Measurements from ENCODE around the gene EEF1G.

EEF1G gene

GRCh38 chr11:62534779-62535545 lies 38.7 kb downstream of the EEF1G start:
- intact Hi-C loops (cut with DNase I) = no loop called here

GRCh38 chr11:62532096-62532495 lies 41.6 kb downstream of the EEF1G start:
- intact Hi-C loops (cut with DNase I) = no loop called here
- no peak for DNase-seq

More at GRCh38 chr11:62534779-62535545, 38.7 kb downstream of the EEF1G start:
- no peak for DNase-seq

- intact Hi-C loops (cut with DNase I) = no loop called here
- no peak for DNase-seq
Measured at GRCh38 chr11:62516736-62517371, 56.8 kb downstream of the EEF1G start.

- DNase-seq = no peak
- intact Hi-C loops (cut with DNase I) = no loop called here
Measured at GRCh38 chr11:62514151-62514550, 59.5 kb downstream of the EEF1G start.

GRCh38 chr11:62513626-62514025 lies 60.1 kb downstream of the EEF1G start:
- intact Hi-C loops (cut with DNase I) = no loop called here
- DNase-seq = no peak

- no peak for DNase-seq
- intact Hi-C loops (cut with DNase I) = no loop called here
Measured at GRCh38 chr11:62512961-62513360, 60.7 kb downstream of the EEF1G start.

Data from head of caudate nucleus (tissue), 42 donors.